OCI-LY1 (cell line): Measurements from ENCODE around the gene SART3.
"Not testable (repeated sequence)": the region's sequence is repeated elsewhere in the genome, so short reads cannot be mapped to it uniquely, and the experiment has no call there.

ENCODE experiments used
- H2AFZ ChIP-seq: fragments of 200-600 bp; sonication (generic), shearing (Covaris generic); 2 replicates; pipeline ENCODE4 v1.6.0; 2014; ENCODE audit warnings: antibody characterized with exemption, mild to moderate bottlenecking, low read length
- H3F3A ChIP-seq: fragments of 200-600 bp; sonication (generic), shearing (Covaris generic); 2 replicates; pipeline ENCODE4 v1.6.0; 2014; ENCODE audit warnings: mild to moderate bottlenecking, antibody characterized with exemption, low read length, moderate library complexity; ENCODE audit not compliant: insufficient read depth
- H3K27ac ChIP-seq: fragments of 200-600 bp; sonication (generic); 2 replicates; pipeline ENCODE4 v1.5.1; 2014; ENCODE audit warnings: low read length, mixed run types, mild to moderate bottlenecking, low read depth; ENCODE audit not compliant: poor library complexity, severe bottlenecking
- H3K27me3 ChIP-seq: fragments of 200-600 bp; sonication (generic); 2 replicates; pipeline ENCODE4 v1.6.0; 2014; ENCODE audit warnings: antibody characterized with exemption, mild to moderate bottlenecking, low read length, moderate library complexity; ENCODE audit not compliant: insufficient read depth
- H3K36me3 ChIP-seq: fragments of 200-600 bp; sonication (generic); 2 replicates; pipeline ENCODE4 v1.6.1; 2014; ENCODE audit warnings: mild to moderate bottlenecking, antibody characterized with exemption, low read length, moderate library complexity, mixed read lengths; ENCODE audit not compliant: insufficient read depth
- H3K4me1 ChIP-seq: fragments of 200-600 bp; sonication (generic); 2 replicates; pipeline ENCODE4 v1.5.1; 2014; ENCODE audit warnings: mild to moderate bottlenecking, low read length, moderate library complexity; ENCODE audit not compliant: insufficient read depth, severe bottlenecking
- H3K4me2 ChIP-seq: fragments of 200-600 bp; sonication (generic), shearing (Covaris generic); 2 replicates; pipeline ENCODE4 v1.6.1; 2014; ENCODE audit warnings: low read length
- H3K4me3 ChIP-seq: fragments of 200-600 bp; sonication (generic); 2 replicates; pipeline ENCODE4 v1.5.1; 2014; ENCODE audit warnings: low read length, low read depth, mild to moderate bottlenecking, mixed read lengths; ENCODE audit not compliant: poor library complexity, severe bottlenecking
- H3K79me2 ChIP-seq: fragments of 200-600 bp; shearing (Covaris generic); 2 replicates; pipeline ENCODE4 v1.6.1; 2016; ENCODE audit warnings: mixed run types, low read length, mixed read lengths; ENCODE audit not compliant: insufficient read depth
- H3K9ac ChIP-seq: fragments of 200-600 bp; sonication (generic), shearing (Covaris generic); 2 replicates; pipeline ENCODE4 v1.6.1; 2014; ENCODE audit warnings: mild to moderate bottlenecking, low read length, mixed read lengths
- H3K9me2 ChIP-seq: fragments of 200-600 bp; sonication (generic), shearing (Covaris generic); 2 replicates; pipeline ENCODE4 v1.6.1; 2014; ENCODE audit warnings: low read depth, mild to moderate bottlenecking, low read length, mixed read lengths
- H3K9me3 ChIP-seq: fragments of 200-600 bp; shearing (Covaris generic); 2 replicates; pipeline ENCODE4 v1.6.1; 2014; ENCODE audit warnings: low read length, mixed read lengths
- H4K20me1 ChIP-seq: fragments of 200-600 bp; sonication (generic), shearing (Covaris generic); 2 replicates; pipeline ENCODE4 v1.6.0; 2016; ENCODE audit warnings: mild to moderate bottlenecking, low read length; ENCODE audit not compliant: insufficient read depth
- CTCF ChIP-seq: fragments of 200-600 bp; sonication (generic), shearing (Covaris generic); IDR thresholded peaks from 2 replicates; pipeline ENCODE4 v1.5.1; 2017; ENCODE audit warnings: mild to moderate bottlenecking, antibody characterized with exemption, low read length, moderate library complexity, mixed read lengths
- EZH2 ChIP-seq: fragments of 200-600 bp; sonication (generic), shearing (Covaris generic); IDR thresholded peaks from 2 replicates; pipeline ENCODE4 v1.8.0; 2017; ENCODE audit warnings: borderline replicate concordance, mixed run types, mild to moderate bottlenecking, antibody characterized with exemption, low read length, moderate library complexity, mixed read lengths

The SART3 gene

DNA sequence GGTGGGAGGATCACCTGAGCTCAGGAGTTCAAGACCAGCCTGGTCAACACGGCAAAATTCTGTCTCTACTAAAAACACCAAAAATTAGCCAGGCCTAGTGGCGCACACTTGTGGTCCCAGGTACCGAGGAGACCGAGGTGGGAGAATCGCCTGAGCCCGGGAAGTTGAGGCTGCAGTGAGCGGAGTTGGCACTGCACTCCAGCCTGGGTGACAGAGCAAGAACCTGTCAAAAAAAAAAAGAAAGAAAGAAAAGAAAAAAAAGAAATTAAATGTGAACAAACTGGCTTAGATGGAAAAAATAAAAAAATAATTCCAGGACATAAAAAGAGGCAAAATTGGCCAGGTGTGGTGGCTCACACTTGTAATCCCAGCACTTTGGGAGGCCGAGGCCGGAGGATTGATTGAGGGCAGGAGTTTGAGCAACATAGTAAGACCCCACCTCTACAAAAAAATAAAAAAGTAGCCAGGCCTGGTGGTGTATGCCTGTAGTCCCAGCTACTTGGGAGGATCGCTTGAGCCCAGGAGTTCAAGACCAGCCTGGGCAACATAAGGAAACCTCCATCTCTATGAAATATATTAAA, 33.4 kb upstream of the SART3 start:
- H3K4me1 ChIP-seq, result no peaks in the 10 kb centered on the region
- TF ChIP-seq EZH2 (no peak), CTCF (no peak)

GRCh38 chr12:108592033-108592909, 31.3 kb upstream of the SART3 start:
- H4K20me1 ChIP-seq, result no peaks in the 10 kb centered on the region
- no peak overlapping the region for H3K9ac ChIP-seq
- no peaks in the 10 kb centered on the region for H3K36me3 ChIP-seq
- H3K27me3 ChIP-seq, result no peaks in the 10 kb centered on the region
- H3K4me3 ChIP-seq, result no peak overlapping the region
- H3K4me2 ChIP-seq, result no peak overlapping the region
- H3K9me2 ChIP-seq, result no peaks in the 10 kb centered on the region
- H3F3A ChIP-seq, result no peaks in the 10 kb centered on the region
- no peak overlapping the region for H3K27ac ChIP-seq
- H3K79me2 ChIP-seq, result no peaks in the 10 kb centered on the region
- no peaks in the 10 kb centered on the region for H3K4me1 ChIP-seq
- TF ChIP-seq CTCF, result no peak
- no peak for TF ChIP-seq EZH2
- no peaks in the 10 kb centered on the region for H3K9me3 ChIP-seq
- H2AFZ ChIP-seq, result no peak overlapping the region

More for the DNA sequence above, 33.4 kb upstream of the SART3 start:
- H3K4me2 ChIP-seq, result no peak overlapping the region
- H3K27ac ChIP-seq, result no peak overlapping the region
- no peak overlapping the region for H3K4me3 ChIP-seq
- H3K79me2 ChIP-seq, result no peaks in the 10 kb centered on the region
- no peaks in the 10 kb centered on the region for H3K9me3 ChIP-seq
- no peaks in the 10 kb centered on the region for H3K27me3 ChIP-seq
- H4K20me1 ChIP-seq, result no peaks in the 10 kb centered on the region
- H3K36me3 ChIP-seq, result no peaks in the 10 kb centered on the region
- H3K9ac ChIP-seq, result no peak overlapping the region
- no peaks in the 10 kb centered on the region for H3K9me2 ChIP-seq
- no peak overlapping the region for H2AFZ ChIP-seq
- no peaks in the 10 kb centered on the region for H3F3A ChIP-seq

- H3F3A ChIP-seq, result no peaks in the 10 kb centered on the region
- no peak overlapping the region for H3K9ac ChIP-seq
- no peaks in the 10 kb centered on the region for H3K36me3 ChIP-seq
- H2AFZ ChIP-seq, result no peak overlapping the region
- H3K79me2 ChIP-seq, result no peaks in the 10 kb centered on the region
- H3K9me3 ChIP-seq, result no peaks in the 10 kb centered on the region
- no peak overlapping the region for H3K4me2 ChIP-seq
- H3K9me2 ChIP-seq, result no peaks in the 10 kb centered on the region
- no peaks in the 10 kb centered on the region for H4K20me1 ChIP-seq
- H3K27ac ChIP-seq, result no peak overlapping the region
- no peak overlapping the region for H3K4me3 ChIP-seq
- H3K4me1 ChIP-seq, result no peaks in the 10 kb centered on the region
- no peaks in the 10 kb centered on the region for H3K27me3 ChIP-seq
- no peak for TF ChIP-seq CTCF
- no peak for TF ChIP-seq EZH2
Observed at GRCh38 chr12:108591267-108591980, 30.5 kb upstream of the SART3 start.

DNA sequence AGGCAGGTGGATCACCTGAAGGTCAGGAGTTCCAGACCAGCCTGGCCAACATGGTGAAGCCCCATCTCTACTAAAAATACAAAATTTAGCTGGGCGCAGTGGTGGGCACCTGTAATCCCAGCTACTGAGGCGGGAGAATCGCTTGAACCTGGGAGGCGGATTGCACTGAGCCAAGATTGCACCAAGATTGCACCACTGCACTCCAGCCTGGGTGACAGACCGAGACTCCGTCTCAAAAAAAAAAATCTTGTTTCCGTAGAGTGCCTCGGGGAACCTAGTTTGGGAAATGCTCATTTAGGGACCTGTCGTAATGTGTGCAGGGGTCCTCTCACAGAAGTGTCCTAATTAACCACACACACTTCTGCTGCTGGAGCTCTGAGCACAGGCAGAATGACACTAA, 29.5 kb upstream of the SART3 start:
- H3K9ac ChIP-seq, H3K79me2 ChIP-seq, H4K20me1 ChIP-seq, H3K36me3 ChIP-seq, H3K4me2 ChIP-seq, H3K27ac ChIP-seq, H3K4me1 ChIP-seq, H3K9me3 ChIP-seq, H3F3A ChIP-seq, H3K4me3 ChIP-seq, H3K9me2 ChIP-seq, H3K27me3 ChIP-seq, H2AFZ ChIP-seq: not testable (repeated sequence)
